HepG2 (cell line): Measurements from ENCODE around the gene CLIC1. TPM values are rescaled to one million over a fixed set of nuclear protein-coding genes. Genes with fewer than 3 reads are reported as not detected.
A peak's percentile ranks its signal among the peaks of the same experiment; 100 is the strongest.

Experiments
- DPF2 ChIP-seq: sonication (generic); formaldehyde crosslinking; IDR thresholded peaks from 2 replicates; pipeline ENCODE4 v1.4.0; 2020; ENCODE audit warnings: mild to moderate bottlenecking, low read depth, missing genetic modification reagents, borderline replicate concordance
- FIP1L1 ChIP-seq: fragments of 200-400 bp; formaldehyde crosslinking; IDR thresholded peaks from 2 replicates; pipeline ENCODE4 v1.6.1; 2018; ENCODE audit warnings: low read depth, mild to moderate bottlenecking, low read length, moderate library complexity, borderline replicate concordance; ENCODE audit not compliant: insufficient read depth
- HMG20B ChIP-seq: conservative IDR thresholded peaks from 2 replicates; pipeline ENCODE4 v1.6.1; 2016; ENCODE audit warnings: missing genetic modification reagents, missing compliant biosample characterization
- PCBP2 ChIP-seq: fragments of 200-400 bp; formaldehyde crosslinking; optimal IDR thresholded peaks from 2 replicates; pipeline ENCODE3; 2018; ENCODE audit warnings: low read length, low read depth; ENCODE audit not compliant: poor library complexity, severe bottlenecking
- SP4 ChIP-seq: sonication (generic); formaldehyde crosslinking; IDR thresholded peaks from 2 replicates; pipeline ENCODE4 v1.8.1; 2023; ENCODE audit warnings: mild to moderate bottlenecking, missing genetic modification reagents
- YY1 ChIP-seq: IDR thresholded peaks from 2 replicates; pipeline ENCODE4 v1.6.1; 2011; ENCODE audit warnings: low read length, low read depth, moderate library complexity, mild to moderate bottlenecking; ENCODE audit not compliant: insufficient read depth, insufficient replicate concordance
- ZMYM3 ChIP-seq: sonication (generic); formaldehyde crosslinking; IDR thresholded peaks from 2 replicates; pipeline ENCODE4 v1.5.1; 2020; ENCODE audit warnings: mild to moderate bottlenecking, missing genetic modification reagents
- ZNF18 ChIP-seq: sonication (generic); formaldehyde crosslinking; IDR thresholded peaks from 2 replicates; pipeline ENCODE4 v1.8.0; 2022; ENCODE audit warnings: mild to moderate bottlenecking, missing genetic modification reagents; ENCODE audit not compliant: insufficient replicate concordance
- ZNF350 ChIP-seq: sonication (generic); formaldehyde crosslinking; IDR thresholded peaks from 2 replicates; pipeline ENCODE4 v1.4.0; 2020; ENCODE audit warnings: mild to moderate bottlenecking, low read depth, missing genetic modification reagents, borderline replicate concordance
- ZNF530 ChIP-seq: sonication (generic); formaldehyde crosslinking; IDR thresholded peaks from 2 replicates; pipeline ENCODE4 v1.5.0; 2020; ENCODE audit warnings: low read depth, mild to moderate bottlenecking, missing genetic modification reagents
- ZNF577 ChIP-seq: sonication (generic); formaldehyde crosslinking; IDR thresholded peaks from 2 replicates; pipeline ENCODE4 v1.4.0; 2020; ENCODE audit warnings: mild to moderate bottlenecking, low read depth, missing genetic modification reagents, borderline replicate concordance
- polyA plus RNA-seq, 8 experiments: library from polyadenylated mRNA; depleted of rRNA in 3 of 8; stranded (reverse) in 7 of 8; unstranded in 1 of 8; fragments of >200 nt; fragmentation: Illumina TruSeq in 4 of 8; extraction: Trizol in 4 of 8; gene quantifications; 2 replicates each; pipeline versions ENCODE4 v1.2.1 to v1.2.3, GENCODE V29; 2011 to 2016; ENCODE audit warnings: low read depth in 4 of 8, missing spikeins in 1 of 8, mixed read lengths in 1 of 8; ENCODE audit not compliant: insufficient read depth in 1 of 8
- total RNA-seq, 5 experiments: library from RNA; depleted of rRNA; stranded (reverse); fragments of >200 nt; fragmentation: Illumina TruSeq; extraction: Trizol; gene quantifications; 2 replicates each; pipeline ENCODE4 v1.2.3, GENCODE V29; 2016; ENCODE audit warnings: low read depth in 1 of 5
- TF ChIP-seq, protein P1 (sequence below): sonication (generic); formaldehyde crosslinking; IDR thresholded peaks from 2 replicates; pipeline ENCODE4 v1.4.0; 2020; ENCODE audit warnings: missing genetic modification reagents
- TF ChIP-seq, protein P2 (sequence below): sonication (generic); formaldehyde crosslinking; IDR thresholded peaks from 2 replicates; pipeline ENCODE4 v1.4.0; 2020; ENCODE audit warnings: low read depth, mild to moderate bottlenecking, missing genetic modification reagents
- TF ChIP-seq, protein P3 (sequence below): sonication (generic); formaldehyde crosslinking; IDR thresholded peaks from 2 replicates; pipeline ENCODE4 v1.4.0; 2020; ENCODE audit warnings: missing genetic modification reagents

CLIC1 gene
- total and polyA plus RNA-seq, 2 of the 13 experiments (the other 11 are each of a cell fraction or from before 2014, with no cell fraction given) = 602 to 891 TPM

GRCh38 chr6:31702819-31703716 lies 33.3 kb downstream of the CLIC1 start, which contains the start of gene ABHD16A (continued):
- TF ChIP-seq DPF2 (CRISPR knock-in tag) (no peak), FIP1L1 (no peak), ZNF530 (CRISPR knock-in tag) (no peak), ZNF18 (CRISPR knock-in tag) (peak; percentile 66), ZNF350 (CRISPR knock-in tag) (peak; percentile 85), SP4 (CRISPR knock-in tag) (peak; percentile 43), ZNF577 (CRISPR knock-in tag) (no peak), HMG20B (CRISPR knock-in tag) (no peak), YY1 (peak; percentile 72), ZMYM3 (peak; percentile 75), PCBP2 (no peak)
- TF ChIP-seq, protein P1, sequence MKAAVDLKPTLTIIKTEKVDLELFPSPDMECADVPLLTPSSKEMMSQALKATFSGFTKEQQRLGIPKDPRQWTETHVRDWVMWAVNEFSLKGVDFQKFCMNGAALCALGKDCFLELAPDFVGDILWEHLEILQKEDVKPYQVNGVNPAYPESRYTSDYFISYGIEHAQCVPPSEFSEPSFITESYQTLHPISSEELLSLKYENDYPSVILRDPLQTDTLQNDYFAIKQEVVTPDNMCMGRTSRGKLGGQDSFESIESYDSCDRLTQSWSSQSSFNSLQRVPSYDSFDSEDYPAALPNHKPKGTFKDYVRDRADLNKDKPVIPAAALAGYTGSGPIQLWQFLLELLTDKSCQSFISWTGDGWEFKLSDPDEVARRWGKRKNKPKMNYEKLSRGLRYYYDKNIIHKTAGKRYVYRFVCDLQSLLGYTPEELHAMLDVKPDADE (CRISPR knock-in tag) = no peak; the same call in 1 of the 2 replicates
- TF ChIP-seq, protein P2, sequence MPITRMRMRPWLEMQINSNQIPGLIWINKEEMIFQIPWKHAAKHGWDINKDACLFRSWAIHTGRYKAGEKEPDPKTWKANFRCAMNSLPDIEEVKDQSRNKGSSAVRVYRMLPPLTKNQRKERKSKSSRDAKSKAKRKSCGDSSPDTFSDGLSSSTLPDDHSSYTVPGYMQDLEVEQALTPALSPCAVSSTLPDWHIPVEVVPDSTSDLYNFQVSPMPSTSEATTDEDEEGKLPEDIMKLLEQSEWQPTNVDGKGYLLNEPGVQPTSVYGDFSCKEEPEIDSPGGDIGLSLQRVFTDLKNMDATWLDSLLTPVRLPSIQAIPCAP (CRISPR knock-in tag) = no peak
- TF ChIP-seq, protein P3, sequence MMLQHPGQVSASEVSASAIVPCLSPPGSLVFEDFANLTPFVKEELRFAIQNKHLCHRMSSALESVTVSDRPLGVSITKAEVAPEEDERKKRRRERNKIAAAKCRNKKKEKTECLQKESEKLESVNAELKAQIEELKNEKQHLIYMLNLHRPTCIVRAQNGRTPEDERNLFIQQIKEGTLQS (CRISPR knock-in tag) = peak; percentile 57; the same call in 1 of the 2 replicates
